Measurements from ENCODE around the gene TMEM31. TPM values are rescaled to one million over a fixed set of nuclear protein-coding genes. Genes with fewer than 3 reads are reported as not detected.

Gene TMEM31
- total and polyA plus RNA-seq, 10 of the 15 experiments (the other 5 are each of a cell fraction or from before 2014, with no cell fraction given): 0.18 TPM; not detected in 9

DNA sequence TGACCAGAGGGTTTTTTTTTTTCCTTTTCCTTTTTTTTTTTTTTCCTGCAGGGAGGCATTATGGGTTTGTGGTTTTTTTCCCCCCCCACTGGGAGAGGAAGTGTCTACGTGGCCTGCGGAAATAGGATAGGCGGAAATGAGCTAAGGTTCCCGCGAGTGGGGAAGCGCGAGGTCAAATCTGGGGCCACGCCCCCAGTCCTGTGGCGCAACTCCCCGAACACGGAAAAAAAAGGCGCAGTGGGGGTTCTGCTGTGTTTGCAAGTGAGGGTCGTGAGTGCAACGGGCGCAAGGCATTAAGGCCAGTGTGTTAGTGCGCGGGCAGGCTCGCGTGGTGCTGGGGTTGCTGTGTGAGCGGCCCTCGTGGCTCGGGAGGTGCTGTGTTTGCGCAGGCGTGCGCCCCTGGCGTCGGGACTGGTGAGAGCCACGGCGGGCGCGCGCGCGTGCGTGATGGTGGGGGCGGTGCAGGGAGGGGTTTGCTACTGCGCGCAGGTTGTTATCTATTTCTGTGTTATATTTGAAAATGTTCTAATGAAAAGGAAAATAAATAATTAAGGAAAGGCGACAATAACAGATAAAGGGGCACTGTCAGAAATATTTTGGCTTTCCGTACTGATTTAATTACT is 23.5 kb upstream of the TMEM31 start (continued):
- no peak for TF ChIP-seq ZNF274 (IDR thresholded peaks at IDR 0.05; ENCODE audit: insufficient read depth, insufficient read length)

DNA sequence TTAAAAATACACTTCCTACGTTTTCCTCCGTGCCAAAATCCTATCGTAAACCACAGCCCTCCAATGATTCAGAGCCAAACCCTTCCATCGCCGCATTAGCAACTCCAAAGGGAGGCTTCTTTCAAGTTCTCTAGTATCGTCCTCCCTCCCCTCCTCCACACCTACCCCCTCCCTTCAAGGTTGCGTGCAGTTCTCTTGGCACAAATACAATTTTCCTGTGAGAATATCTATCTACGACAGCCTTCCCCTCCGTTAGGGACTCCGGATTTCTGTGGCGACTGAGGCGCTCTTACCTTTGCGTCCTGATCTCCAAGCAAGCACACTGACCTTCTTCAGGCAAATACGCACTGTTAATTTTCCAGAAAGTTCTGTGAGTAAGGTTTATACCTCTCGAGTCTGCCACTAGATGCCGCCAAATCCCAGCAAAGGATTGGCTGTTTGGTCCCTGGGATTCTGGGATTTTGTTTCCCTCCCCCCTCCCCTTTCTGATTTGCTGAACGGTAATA is 23.0 kb upstream of the TMEM31 start:
- CTCF ChIA-PET: no interaction called here
- ATAC-seq: peak; percentile 40
- peak overlapping the region; percentile 83 for H3K9ac ChIP-seq (ENCODE audit: control insufficient read depth, insufficient read depth, low read length)
- peak overlapping the region; percentile 73 for H3K4me3 ChIP-seq
- POLR2A ChIA-PET: interaction anchor here (0.7 kb wide), 1 partner anchor 707 kb away, joined by 5 read pairs; no protein-coding TSS in a partner anchor
- H3K36me3 ChIP-seq (ENCODE audit: control insufficient read depth in 2 of 2, insufficient read depth in 2 of 2, low read length in 1 of 2): 0 out of 4 replicates have a peak, but pooled peaks cover 0 to 1% of the 10 kb centered on the region in 2 experiments
- H3K27ac ChIP-seq (ENCODE audit: control insufficient read depth, insufficient read depth): peak overlapping the region; percentile 91
- intact Hi-C loops (cut with micrococcal nuclease; ENCODE audit: unreplicated experiment): loop anchor here (1.0 to 5.0 kb wide), 3 partner anchors 58 to 425 kb away; partner anchors contain the start of gene ZCCHC18
- RAD21 ChIA-PET (ENCODE audit: unreplicated experiment): no interaction called here
- no TSS peak for BruUV-seq (replicated peaks)
- SMC1A ChIA-PET (ENCODE audit: uncharacterized antibody, unreplicated experiment): interaction anchor here (1.0 kb wide), 1 partner anchor 157 kb away, joined by 5 read pairs; no protein-coding TSS in a partner anchor
- no peaks in the 10 kb centered on the region for H4K20me1 ChIP-seq (ENCODE audit: control insufficient read depth, insufficient read depth)
- 27% methylated on average over 17 of the region's 17 CpGs for WGBS (ENCODE audit: insufficient coverage, insufficient replicate concordance, low lambda C conversion rate, missing lambda C conversion rate)
- H3K4me2 ChIP-seq (ENCODE audit: control insufficient read depth, insufficient read depth): peak overlapping the region; percentile 67
- no peak for FAIRE-seq
- in situ Hi-C loops (cut with MboI): loop anchor here (10.0 kb wide), 1 partner anchor 467 kb away; the partner anchor contains the start of gene SLC25A53
- H2AFZ ChIP-seq (ENCODE audit: control insufficient read depth, low read depth, low read length): peak overlapping the region; percentile 81
- H3K27me3 ChIP-seq (replicated peaks in 1 of 2; ENCODE audit: control insufficient read depth in 2 of 2, insufficient read depth in 2 of 2, low read length in 1 of 2): no peaks in the 10 kb centered on the region
- peaks cover 26% of the 10 kb centered on the region for H3K79me2 ChIP-seq (ENCODE audit: control insufficient read depth, insufficient read depth, low read length)
- H3K4me1 ChIP-seq (ENCODE audit: control insufficient read depth, insufficient read depth, low read length): no peaks in the 10 kb centered on the region
- no peaks in the 10 kb centered on the region; the same call in 2 of the 3 replicates for H3K9me3 ChIP-seq (replicated peaks; ENCODE audit: control insufficient read depth, insufficient read depth, low read length)
- DNase-seq (ENCODE audit: low read depth, low spot score): peak; percentile 37
- TF ChIP-seq, protein P1, sequence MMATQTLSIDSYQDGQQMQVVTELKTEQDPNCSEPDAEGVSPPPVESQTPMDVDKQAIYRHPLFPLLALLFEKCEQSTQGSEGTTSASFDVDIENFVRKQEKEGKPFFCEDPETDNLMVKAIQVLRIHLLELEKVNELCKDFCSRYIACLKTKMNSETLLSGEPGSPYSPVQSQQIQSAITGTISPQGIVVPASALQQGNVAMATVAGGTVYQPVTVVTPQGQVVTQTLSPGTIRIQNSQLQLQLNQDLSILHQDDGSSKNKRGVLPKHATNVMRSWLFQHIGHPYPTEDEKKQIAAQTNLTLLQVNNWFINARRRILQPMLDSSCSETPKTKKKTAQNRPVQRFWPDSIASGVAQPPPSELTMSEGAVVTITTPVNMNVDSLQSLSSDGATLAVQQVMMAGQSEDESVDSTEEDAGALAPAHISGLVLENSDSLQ (IDR thresholded peaks at IDR 0.05): no peak
- TF ChIP-seq, protein P2, sequence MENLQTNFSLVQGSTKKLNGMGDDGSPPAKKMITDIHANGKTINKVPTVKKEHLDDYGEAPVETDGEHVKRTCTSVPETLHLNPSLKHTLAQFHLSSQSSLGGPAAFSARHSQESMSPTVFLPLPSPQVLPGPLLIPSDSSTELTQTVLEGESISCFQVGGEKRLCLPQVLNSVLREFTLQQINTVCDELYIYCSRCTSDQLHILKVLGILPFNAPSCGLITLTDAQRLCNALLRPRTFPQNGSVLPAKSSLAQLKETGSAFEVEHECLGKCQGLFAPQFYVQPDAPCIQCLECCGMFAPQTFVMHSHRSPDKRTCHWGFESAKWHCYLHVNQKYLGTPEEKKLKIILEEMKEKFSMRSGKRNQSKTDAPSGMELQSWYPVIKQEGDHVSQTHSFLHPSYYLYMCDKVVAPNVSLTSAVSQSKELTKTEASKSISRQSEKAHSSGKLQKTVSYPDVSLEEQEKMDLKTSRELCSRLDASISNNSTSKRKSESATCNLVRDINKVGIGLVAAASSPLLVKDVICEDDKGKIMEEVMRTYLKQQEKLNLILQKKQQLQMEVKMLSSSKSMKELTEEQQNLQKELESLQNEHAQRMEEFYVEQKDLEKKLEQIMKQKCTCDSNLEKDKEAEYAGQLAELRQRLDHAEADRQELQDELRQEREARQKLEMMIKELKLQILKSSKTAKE (IDR thresholded peaks at IDR 0.05; ENCODE audit: low read depth, poor library complexity, severe bottlenecking): peak; percentile 42
- TF ChIP-seq RAD21 (IDR thresholded peaks at IDR 0.05; ENCODE audit: insufficient read depth, low read depth, low read length) (peak; percentile 52), CHD1 (IDR thresholded peaks at IDR 0.05; ENCODE audit: low read depth, low read length) (no peak), ZBED1 (IDR thresholded peaks at IDR 0.05; ENCODE audit: borderline replicate concordance) (no peak), BACH1 (IDR thresholded peaks at IDR 0.05; ENCODE audit: borderline replicate concordance) (no peak), RFX5 (IDR thresholded peaks at IDR 0.05; ENCODE audit: low read depth, low read length) (no peak), PAX5 (IDR thresholded peaks at IDR 0.05; ENCODE audit: borderline replicate concordance, low read depth, low read length) (no peak), MEF2A (IDR thresholded peaks at IDR 0.05; ENCODE audit: insufficient read depth, low read depth, low read length) (no peak), NFYB (IDR thresholded peaks at IDR 0.05; ENCODE audit: insufficient read depth, low read depth, low read length) (no peak), IKZF1 (conservative IDR thresholded peaks at IDR 0.05) (peak; percentile 58)
- TF ChIP-seq, protein P3, sequence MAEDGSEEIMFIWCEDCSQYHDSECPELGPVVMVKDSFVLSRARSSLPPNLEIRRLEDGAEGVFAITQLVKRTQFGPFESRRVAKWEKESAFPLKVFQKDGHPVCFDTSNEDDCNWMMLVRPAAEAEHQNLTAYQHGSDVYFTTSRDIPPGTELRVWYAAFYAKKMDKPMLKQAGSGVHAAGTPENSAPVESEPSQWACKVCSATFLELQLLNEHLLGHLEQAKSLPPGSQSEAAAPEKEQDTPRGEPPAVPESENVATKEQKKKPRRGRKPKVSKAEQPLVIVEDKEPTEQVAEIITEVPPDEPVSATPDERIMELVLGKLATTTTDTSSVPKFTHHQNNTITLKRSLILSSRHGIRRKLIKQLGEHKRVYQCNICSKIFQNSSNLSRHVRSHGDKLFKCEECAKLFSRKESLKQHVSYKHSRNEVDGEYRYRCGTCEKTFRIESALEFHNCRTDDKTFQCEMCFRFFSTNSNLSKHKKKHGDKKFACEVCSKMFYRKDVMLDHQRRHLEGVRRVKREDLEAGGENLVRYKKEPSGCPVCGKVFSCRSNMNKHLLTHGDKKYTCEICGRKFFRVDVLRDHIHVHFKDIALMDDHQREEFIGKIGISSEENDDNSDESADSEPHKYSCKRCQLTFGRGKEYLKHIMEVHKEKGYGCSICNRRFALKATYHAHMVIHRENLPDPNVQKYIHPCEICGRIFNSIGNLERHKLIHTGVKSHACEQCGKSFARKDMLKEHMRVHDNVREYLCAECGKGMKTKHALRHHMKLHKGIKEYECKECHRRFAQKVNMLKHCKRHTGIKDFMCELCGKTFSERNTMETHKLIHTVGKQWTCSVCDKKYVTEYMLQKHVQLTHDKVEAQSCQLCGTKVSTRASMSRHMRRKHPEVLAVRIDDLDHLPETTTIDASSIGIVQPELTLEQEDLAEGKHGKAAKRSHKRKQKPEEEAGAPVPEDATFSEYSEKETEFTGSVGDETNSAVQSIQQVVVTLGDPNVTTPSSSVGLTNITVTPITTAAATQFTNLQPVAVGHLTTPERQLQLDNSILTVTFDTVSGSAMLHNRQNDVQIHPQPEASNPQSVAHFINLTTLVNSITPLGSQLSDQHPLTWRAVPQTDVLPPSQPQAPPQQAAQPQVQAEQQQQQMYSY (CRISPR knock-in tag; IDR thresholded peaks at IDR 0.05): no peak

Data from GM12878 (cell line).